SU-DHL-6 (cell line): Measurements from ENCODE around the gene FAM120A.

Experiments
- CTCF ChIP-seq: fragments of 200-600 bp; sonication (generic); IDR thresholded peaks from one replicate; pipeline ENCODE4 v1.5.1; 2017; ENCODE audit warnings: antibody characterized with exemption, mild to moderate bottlenecking, low read length, moderate library complexity; ENCODE audit not compliant: insufficient read depth, poor library complexity, severe bottlenecking
- EZH2phosphoT487 ChIP-seq: fragments of 200-600 bp; sonication (generic), shearing (Covaris generic); conservative IDR thresholded peaks from 2 replicates; pipeline ENCODE4 v1.6.1; 2018; ENCODE audit warnings: mild to moderate bottlenecking, antibody characterized with exemption, low read length, moderate library complexity, mixed read lengths

- TF ChIP-seq CTCF: no peak
- TF ChIP-seq EZH2phosphoT487: no peak
These were observed 49.2 kb downstream of the FAM120A start for GRCh38 chr9:93500571-93501298.
